Measurements from ENCODE around the gene NHERF2.

Gene NHERF2

GRCh38 chr16:1998852-1999801 lies 27.6 kb upstream of the NHERF2 start:
- no peak for DNase-seq
- H3K27ac Mint-ChIP-seq, result no peak overlapping the region
- no peaks in the 10 kb centered on the region for H3K27me3 Mint-ChIP-seq
- H3K9me3 Mint-ChIP-seq, result no peaks in the 10 kb centered on the region
- H3K4me1 Mint-ChIP-seq, result peaks cover 12% of the 10 kb centered on the region
- no peak overlapping the region for H3K4me3 Mint-ChIP-seq
- ATAC-seq, result no peak
- H3K36me3 Mint-ChIP-seq (ENCODE audit: low read depth), result peaks cover 20% of the 10 kb centered on the region

- Mint-ChIP-seq H3K27me3 (no peaks in the 10 kb centered on the region), H3K27ac (no peak overlapping the region)
These were observed 26.7 kb upstream of the NHERF2 start for GRCh38 chr16:1999866-2000514.

GRCh38 chr16:2001035-2001434 lies 25.7 kb upstream of the NHERF2 start:
- Mint-ChIP-seq H3K27ac (no peak overlapping the region), H3K36me3 (ENCODE audit: low read depth) (peaks cover 22% of the 10 kb centered on the region), H3K4me3 (no peak overlapping the region), H3K9me3 (no peaks in the 10 kb centered on the region), H3K4me1 (peaks cover 24% of the 10 kb centered on the region), H3K27me3 (no peaks in the 10 kb centered on the region)
- no peak for DNase-seq
- ATAC-seq, result no peak

More at GRCh38 chr16:1999866-2000514, 26.7 kb upstream of the NHERF2 start:
- H3K36me3 Mint-ChIP-seq (ENCODE audit: low read depth), result peaks cover 20% of the 10 kb centered on the region
- no peaks in the 10 kb centered on the region for H3K9me3 Mint-ChIP-seq
- peaks cover 16% of the 10 kb centered on the region for H3K4me1 Mint-ChIP-seq
- ATAC-seq (no peak), DNase-seq (no peak)
- no peak overlapping the region for H3K4me3 Mint-ChIP-seq

GRCh38 chr16:2001456-2002355 lies 25.0 kb upstream of the NHERF2 start:
- Mint-ChIP-seq H3K4me3 (no peak overlapping the region), H3K9me3 (no peaks in the 10 kb centered on the region), H3K36me3 (ENCODE audit: low read depth) (peaks cover 21% of the 10 kb centered on the region), H3K4me1 (peaks cover 22% of the 10 kb centered on the region), H3K27ac (no peak overlapping the region), H3K27me3 (no peaks in the 10 kb centered on the region)
- no peak for ATAC-seq
- DNase-seq, result no peak

- DNase-seq (no peak), ATAC-seq (no peak)
- Mint-ChIP-seq H3K4me3 (no peak overlapping the region), H3K27me3 (no peaks in the 10 kb centered on the region), H3K9me3 (no peaks in the 10 kb centered on the region), H3K36me3 (ENCODE audit: low read depth) (peaks cover 18% of the 10 kb centered on the region), H3K27ac (peak overlapping the region; percentile 59), H3K4me1 (peaks cover 26% of the 10 kb centered on the region)
These were observed 24.1 kb upstream of the NHERF2 start for GRCh38 chr16:2002406-2003230.

GRCh38 chr16:2003231-2003826 lies 23.4 kb upstream of the NHERF2 start:
- ATAC-seq (no peak), DNase-seq (no peak)
- no peaks in the 10 kb centered on the region for H3K27me3 Mint-ChIP-seq
- no peaks in the 10 kb centered on the region for H3K9me3 Mint-ChIP-seq
- H3K4me3 Mint-ChIP-seq, result no peak overlapping the region
- no peak overlapping the region for H3K27ac Mint-ChIP-seq
- H3K36me3 Mint-ChIP-seq (ENCODE audit: low read depth), result peaks cover 21% of the 10 kb centered on the region
- peaks cover 33% of the 10 kb centered on the region for H3K4me1 Mint-ChIP-seq

- H3K36me3 Mint-ChIP-seq (ENCODE audit: low read depth), result peaks cover 25% of the 10 kb centered on the region
- H3K27ac Mint-ChIP-seq, result no peak overlapping the region
- no peaks in the 10 kb centered on the region for H3K9me3 Mint-ChIP-seq
- peak; percentile 87 for ATAC-seq
- H3K27me3 Mint-ChIP-seq, result no peaks in the 10 kb centered on the region
- peaks cover 38% of the 10 kb centered on the region for H3K4me1 Mint-ChIP-seq
- no peak overlapping the region for H3K4me3 Mint-ChIP-seq
- peak; percentile 91 for DNase-seq
These were observed 22.7 kb upstream of the NHERF2 start for GRCh38 chr16:2003827-2004641.

- Mint-ChIP-seq H3K9me3 (no peaks in the 10 kb centered on the region), H3K27me3 (no peaks in the 10 kb centered on the region), H3K27ac (no peak overlapping the region), H3K4me1 (peaks cover 38% of the 10 kb centered on the region), H3K36me3 (ENCODE audit: low read depth) (peaks cover 25% of the 10 kb centered on the region), H3K4me3 (no peak overlapping the region)
- ATAC-seq, result no peak
- no peak for DNase-seq
These were observed 21.7 kb upstream of the NHERF2 start for GRCh38 chr16:2004795-2005517.

GRCh38 chr16:2005646-2006045 lies 21.1 kb upstream of the NHERF2 start:
- DNase-seq (no peak), ATAC-seq (no peak)
- no peaks in the 10 kb centered on the region for H3K9me3 Mint-ChIP-seq
- H3K27me3 Mint-ChIP-seq, result no peaks in the 10 kb centered on the region
- no peak overlapping the region for H3K4me3 Mint-ChIP-seq
- H3K36me3 Mint-ChIP-seq (ENCODE audit: low read depth), result peaks cover 29% of the 10 kb centered on the region
- H3K4me1 Mint-ChIP-seq, result peaks cover 43% of the 10 kb centered on the region
- H3K27ac Mint-ChIP-seq, result no peak overlapping the region

GRCh38 chr16:2006317-2006716 lies 20.4 kb upstream of the NHERF2 start:
- Mint-ChIP-seq H3K4me3 (peak overlapping the region; percentile 45), H3K27me3 (no peaks in the 10 kb centered on the region), H3K27ac (peak overlapping the region; percentile 62), H3K4me1 (peaks cover 45% of the 10 kb centered on the region), H3K36me3 (ENCODE audit: low read depth) (peaks cover 26% of the 10 kb centered on the region), H3K9me3 (no peaks in the 10 kb centered on the region)
- DNase-seq (no peak), ATAC-seq (no peak)

- ATAC-seq (no peak), DNase-seq (no peak)
- Mint-ChIP-seq H3K27ac (peak overlapping the region; percentile 82), H3K4me3 (peak overlapping the region; percentile 96), H3K36me3 (ENCODE audit: low read depth) (peaks cover 24% of the 10 kb centered on the region), H3K27me3 (no peaks in the 10 kb centered on the region), H3K4me1 (peaks cover 47% of the 10 kb centered on the region), H3K9me3 (no peaks in the 10 kb centered on the region)
These were observed 19.4 kb upstream of the NHERF2 start for GRCh38 chr16:2007081-2007836.

Data from activated naive CD8-positive, alpha-beta T cell treated with anti-CD3 and anti-CD28 coated beads, Interleukin-2, amount 50 U/mL, for 24 hours (primary cell).